ENCODE data around the gene PPP6R1.

DNA sequence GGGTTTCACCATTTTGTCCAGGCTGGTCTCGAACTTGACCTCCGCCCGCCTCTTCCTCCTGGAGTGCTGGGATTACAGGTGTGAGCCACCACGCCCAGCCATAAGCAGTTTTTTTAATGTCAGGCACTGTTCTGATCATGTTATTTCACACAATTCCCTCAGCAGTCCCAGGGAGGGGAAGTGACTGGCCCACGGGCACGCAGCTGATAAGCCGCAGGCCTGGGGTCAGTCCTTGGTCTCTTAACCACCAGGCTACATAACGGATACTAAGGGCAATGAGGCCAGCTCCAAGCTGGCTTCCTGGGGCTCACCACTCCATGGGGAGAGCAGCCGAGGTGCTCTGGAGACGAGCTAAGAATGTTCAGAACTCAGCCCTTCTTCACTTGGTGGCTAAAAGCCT, 38.5 kb upstream of the PPP6R1 start:
- TF ChIP-seq, protein P1, sequence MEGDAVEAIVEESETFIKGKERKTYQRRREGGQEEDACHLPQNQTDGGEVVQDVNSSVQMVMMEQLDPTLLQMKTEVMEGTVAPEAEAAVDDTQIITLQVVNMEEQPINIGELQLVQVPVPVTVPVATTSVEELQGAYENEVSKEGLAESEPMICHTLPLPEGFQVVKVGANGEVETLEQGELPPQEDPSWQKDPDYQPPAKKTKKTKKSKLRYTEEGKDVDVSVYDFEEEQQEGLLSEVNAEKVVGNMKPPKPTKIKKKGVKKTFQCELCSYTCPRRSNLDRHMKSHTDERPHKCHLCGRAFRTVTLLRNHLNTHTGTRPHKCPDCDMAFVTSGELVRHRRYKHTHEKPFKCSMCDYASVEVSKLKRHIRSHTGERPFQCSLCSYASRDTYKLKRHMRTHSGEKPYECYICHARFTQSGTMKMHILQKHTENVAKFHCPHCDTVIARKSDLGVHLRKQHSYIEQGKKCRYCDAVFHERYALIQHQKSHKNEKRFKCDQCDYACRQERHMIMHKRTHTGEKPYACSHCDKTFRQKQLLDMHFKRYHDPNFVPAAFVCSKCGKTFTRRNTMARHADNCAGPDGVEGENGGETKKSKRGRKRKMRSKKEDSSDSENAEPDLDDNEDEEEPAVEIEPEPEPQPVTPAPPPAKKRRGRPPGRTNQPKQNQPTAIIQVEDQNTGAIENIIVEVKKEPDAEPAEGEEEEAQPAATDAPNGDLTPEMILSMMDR (IDR thresholded peaks at IDR 0.05): no peak
- TF ChIP-seq POLR2A (IDR thresholded peaks at IDR 0.05): no peak
- no peak for TF ChIP-seq POLR2AphosphoS5 (IDR thresholded peaks at IDR 0.05)

Data from gastroesophageal sphincter (tissue), 3 donors.